ENCODE results near the gene SCAPER.
"Not testable (repeated sequence)": the region's sequence is repeated elsewhere in the genome, so short reads cannot be mapped to it uniquely, and the experiment has no call there.

The SCAPER gene

GRCh38 chr15:76566276-76566675 lies 338.9 kb downstream of the SCAPER start:
- DNase-seq = no peak

GRCh38 chr15:76565366-76565765 lies 339.8 kb downstream of the SCAPER start:
- no peak for DNase-seq

- no peak for DNase-seq
Observed at GRCh38 chr15:76555247-76555646, 349.9 kb downstream of the SCAPER start.

GRCh38 chr15:76553564-76553963 lies 351.6 kb downstream of the SCAPER start:
- DNase-seq = no peak

GRCh38 chr15:76553102-76553501 lies 352.0 kb downstream of the SCAPER start:
- no peak for DNase-seq

GRCh38 chr15:76546805-76547204 lies 358.3 kb downstream of the SCAPER start:
- DNase-seq = peak; percentile 5

- no peak for DNase-seq
Observed at GRCh38 chr15:76533995-76534394, 371.1 kb downstream of the SCAPER start.

- no peak for DNase-seq
Observed at GRCh38 chr15:76533060-76533820, 371.9 kb downstream of the SCAPER start.

- no peak for DNase-seq
Observed at GRCh38 chr15:76529911-76530310, 375.2 kb downstream of the SCAPER start.

GRCh38 chr15:76526111-76526510 lies 379.0 kb downstream of the SCAPER start:
- no peak for DNase-seq

GRCh38 chr15:76517910-76518309 lies 387.2 kb downstream of the SCAPER start:
- no peak for DNase-seq

- no peak for DNase-seq
Observed at GRCh38 chr15:76514282-76514681, 390.9 kb downstream of the SCAPER start.

- no peak for DNase-seq
Observed at GRCh38 chr15:76512971-76513370, 392.2 kb downstream of the SCAPER start.

- not testable (repeated sequence) for DNase-seq
Observed at GRCh38 chr15:76510663-76511062, 394.5 kb downstream of the SCAPER start.

GRCh38 chr15:76503804-76504203 lies 401.3 kb downstream of the SCAPER start:
- no peak for DNase-seq

GRCh38 chr15:76503121-76503520 lies 402.0 kb downstream of the SCAPER start:
- DNase-seq = no peak

- DNase-seq = no peak
Observed at GRCh38 chr15:76502678-76503077, 402.5 kb downstream of the SCAPER start.

GRCh38 chr15:76502185-76502584 lies 403.0 kb downstream of the SCAPER start:
- DNase-seq = not testable (repeated sequence)

GRCh38 chr15:76501726-76502125 lies 403.4 kb downstream of the SCAPER start:
- no peak for DNase-seq

- no peak for DNase-seq
Observed at GRCh38 chr15:76501011-76501410, 404.1 kb downstream of the SCAPER start.

GRCh38 chr15:76495487-76495886 lies 409.7 kb downstream of the SCAPER start:
- DNase-seq = no peak

GRCh38 chr15:76492538-76492937 lies 412.6 kb downstream of the SCAPER start:
- DNase-seq = no peak

- DNase-seq = no peak
Observed at GRCh38 chr15:76483752-76484151, 421.4 kb downstream of the SCAPER start.

- no peak for DNase-seq
Observed at GRCh38 chr15:76483018-76483417, 422.1 kb downstream of the SCAPER start.

- no peak for DNase-seq
Observed at GRCh38 chr15:76480267-76480666, 424.9 kb downstream of the SCAPER start.

Measured in OCI-M1 (cell line).